ENCODE results near the gene MRPS12. TPM values are rescaled to one million over a fixed set of nuclear protein-coding genes. Genes with fewer than 3 reads are reported as not detected.

MRPS12 gene
- total RNA-seq, 2 experiments from 2014 or later = 62.0 to 73.7 TPM

DNA sequence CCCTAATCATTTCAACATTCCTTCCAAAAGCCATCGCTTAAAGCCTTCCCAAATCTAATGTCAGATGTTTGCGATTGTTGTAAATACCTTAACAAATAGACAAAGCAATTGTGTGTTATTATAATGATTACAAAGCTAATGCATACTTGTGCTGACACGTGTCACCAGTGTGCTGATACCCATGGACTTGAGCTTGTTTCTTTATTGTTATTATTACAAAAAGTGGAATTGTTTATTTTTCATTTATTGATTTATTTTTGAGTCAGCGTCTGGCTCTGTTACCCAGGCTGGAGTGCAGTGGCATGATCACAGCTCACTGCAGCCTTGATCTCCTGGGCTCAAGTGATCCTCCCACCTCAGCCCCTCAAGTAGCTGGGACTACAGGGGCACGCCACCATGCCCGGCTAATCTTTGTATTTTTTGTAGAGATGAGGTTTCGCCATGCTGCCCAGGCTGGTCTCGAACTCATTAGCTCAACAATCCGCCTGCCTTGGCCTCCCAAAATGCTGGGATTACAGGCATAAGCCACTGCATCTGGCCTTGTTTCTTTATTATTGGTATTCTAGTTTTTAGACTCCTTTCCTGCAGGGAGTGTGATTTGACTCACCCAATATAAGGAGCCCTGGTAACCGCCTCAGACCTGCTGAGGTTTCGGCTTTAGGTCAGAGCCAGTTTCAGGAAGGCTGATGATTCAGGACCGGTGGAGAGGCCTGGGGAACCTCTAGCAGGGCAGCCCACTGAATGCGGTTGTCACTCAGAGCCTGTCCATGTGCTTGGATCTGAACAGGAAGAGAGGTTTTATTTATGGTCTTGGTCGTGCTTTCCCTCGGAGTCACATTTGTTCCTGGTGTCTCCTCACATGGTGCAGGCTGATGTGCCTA, 46.9 kb downstream of the MRPS12 start:
- Mint-ChIP-seq H3K27ac (peak overlapping the region; percentile 68), H3K27me3 (peaks cover 21% of the 10 kb centered on the region), H3K36me3 (peaks cover 8% of the 10 kb centered on the region), H3K4me3 (no peak overlapping the region), H3K4me1 (peaks cover 24% of the 10 kb centered on the region), H3K9me3 (ENCODE audit: low read depth) (peaks cover 9% of the 10 kb centered on the region)
- peak; percentile 94 for ATAC-seq
- DNase-seq = peak; percentile 88
- CTCF ChIA-PET = interaction anchor here (0.6 to 1.1 kb wide), 6 partner anchors 9 to 320 kb away, joined by 3 read pairs; partner anchors contain the start of gene FBXO27

GRCh38 chr19:38978326-38978689, 47.6 kb downstream of the MRPS12 start:
- H3K4me3 Mint-ChIP-seq = no peak overlapping the region
- CTCF ChIA-PET = no interaction called here
- peaks cover 9% of the 10 kb centered on the region for H3K9me3 Mint-ChIP-seq (ENCODE audit: low read depth)
- H3K27me3 Mint-ChIP-seq = peaks cover 21% of the 10 kb centered on the region
- no peak for ATAC-seq
- peaks cover 8% of the 10 kb centered on the region for H3K36me3 Mint-ChIP-seq
- peak overlapping the region; percentile 68 for H3K27ac Mint-ChIP-seq
- no peak for DNase-seq
- H3K4me1 Mint-ChIP-seq = peaks cover 24% of the 10 kb centered on the region

DNA sequence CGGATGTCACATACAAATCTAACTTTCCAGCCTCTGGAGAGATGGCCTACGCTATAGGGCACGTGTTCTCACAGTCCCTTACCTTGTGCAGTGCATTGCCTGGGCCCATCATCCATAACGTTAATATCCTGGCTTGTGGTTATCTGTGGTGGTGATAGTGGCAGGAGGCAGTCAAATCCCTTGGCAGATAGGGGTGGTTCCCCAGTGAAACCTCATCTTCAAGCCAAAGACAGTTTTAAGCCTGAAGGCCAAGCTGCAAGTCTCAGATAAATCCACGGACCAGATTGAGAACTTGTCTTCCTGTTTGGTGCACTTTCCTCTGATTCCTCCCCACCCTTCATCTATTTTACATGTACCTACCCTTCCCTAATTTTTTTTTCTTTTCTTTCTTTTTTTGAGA, 49.1 kb downstream of the MRPS12 start:
- H3K27ac Mint-ChIP-seq = no peak overlapping the region
- no peak overlapping the region for H3K4me3 Mint-ChIP-seq
- peaks cover 8% of the 10 kb centered on the region for H3K36me3 Mint-ChIP-seq
- peaks cover 18% of the 10 kb centered on the region for H3K27me3 Mint-ChIP-seq
- ATAC-seq (no peak), DNase-seq (no peak)
- peaks cover 24% of the 10 kb centered on the region for H3K4me1 Mint-ChIP-seq
- H3K9me3 Mint-ChIP-seq (ENCODE audit: low read depth) = peaks cover 9% of the 10 kb centered on the region
- CTCF ChIA-PET = no interaction called here

- ATAC-seq (no peak), DNase-seq (no peak)
- H3K9me3 Mint-ChIP-seq (ENCODE audit: low read depth) = peaks cover 9% of the 10 kb centered on the region
- peaks cover 21% of the 10 kb centered on the region for H3K27me3 Mint-ChIP-seq
- CTCF ChIA-PET = no interaction called here
- no peak overlapping the region for H3K4me3 Mint-ChIP-seq
- H3K27ac Mint-ChIP-seq = no peak overlapping the region
- H3K36me3 Mint-ChIP-seq = peaks cover 8% of the 10 kb centered on the region
- H3K4me1 Mint-ChIP-seq = peaks cover 24% of the 10 kb centered on the region
Measured at GRCh38 chr19:38980583-38981374, 50.0 kb downstream of the MRPS12 start.

Other genes with a start within 250 kb of the MRPS12 start
- 10 to 100 TPM in 1 of 2 experiments, 1 to 10 TPM in 1; 8.4 to 17.5 TPM for gene CAPN12, start 186.5 kb upstream of the MRPS12 start, total RNA-seq
- gene LGALS7, start 157.4 kb upstream of the MRPS12 start, total RNA-seq = not detected
- not detected for gene LGALS7B, start 141.7 kb upstream of the MRPS12 start, total RNA-seq
- gene LGALS4, start 118.0 kb upstream of the MRPS12 start, total RNA-seq = 1 to 10 TPM; 1.4 to 2.4 TPM
- gene ECH1, start 99.2 kb upstream of the MRPS12 start, total RNA-seq = 100 to 1,000 TPM; 207 to 214 TPM
- gene HNRNPL, start 81.0 kb upstream of the MRPS12 start, total RNA-seq = 100 to 1,000 TPM; 479 to 611 TPM
- 10 to 100 TPM; 80.1 to 81.0 TPM for gene RINL, start 52.7 kb upstream of the MRPS12 start, total RNA-seq
- gene SIRT2, start 31.3 kb upstream of the MRPS12 start, total RNA-seq = 10 to 100 TPM; 47.1 to 47.8 TPM
- gene NFKBIB, start 31.0 kb upstream of the MRPS12 start, total RNA-seq = 10 to 100 TPM; 44.7 to 65.7 TPM
- gene CCER2, start 18.8 kb upstream of the MRPS12 start, total RNA-seq = under 1 TPM; 0.49 to 0.85 TPM
- gene SARS2, start 181 bp upstream of the MRPS12 start, total RNA-seq = 10 to 100 TPM; 45.7 to 46.4 TPM
- gene FBXO17, start 44.8 kb downstream of the MRPS12 start, total RNA-seq = under 1 TPM in 1 of 2 experiments, not detected in 1; 0.12 TPM
- under 1 TPM in 1 of 2 experiments, not detected in 1; 0.19 TPM for gene FBXO27, start 101.6 kb downstream of the MRPS12 start, total RNA-seq
- not detected for gene ACP7, start 153.4 kb downstream of the MRPS12 start, total RNA-seq
- 10 to 100 TPM; 14.6 to 18.4 TPM for gene PAK4, start 194.8 kb downstream of the MRPS12 start, total RNA-seq

Data from activated CD8-positive, alpha-beta memory T cell treated with anti-CD3 and anti-CD28 coated beads, Interleukin-2, amount 10 ng/mL, durations not matched to agents 7 days and 5 days (primary cell).